Fibroblast of skin of left quadriceps (primary cell): Measurements from ENCODE around the gene RNF114.
A peak's percentile ranks its signal among the peaks of the same experiment; 100 is the strongest.

Experiments used
- DNase-seq, 2 experiments: peaks; one replicate each; pipeline ENCODE4 v3.0.0-alpha.2; 2013; ENCODE audit warnings: low read depth in 2 of 2

RNF114 gene

DNA sequence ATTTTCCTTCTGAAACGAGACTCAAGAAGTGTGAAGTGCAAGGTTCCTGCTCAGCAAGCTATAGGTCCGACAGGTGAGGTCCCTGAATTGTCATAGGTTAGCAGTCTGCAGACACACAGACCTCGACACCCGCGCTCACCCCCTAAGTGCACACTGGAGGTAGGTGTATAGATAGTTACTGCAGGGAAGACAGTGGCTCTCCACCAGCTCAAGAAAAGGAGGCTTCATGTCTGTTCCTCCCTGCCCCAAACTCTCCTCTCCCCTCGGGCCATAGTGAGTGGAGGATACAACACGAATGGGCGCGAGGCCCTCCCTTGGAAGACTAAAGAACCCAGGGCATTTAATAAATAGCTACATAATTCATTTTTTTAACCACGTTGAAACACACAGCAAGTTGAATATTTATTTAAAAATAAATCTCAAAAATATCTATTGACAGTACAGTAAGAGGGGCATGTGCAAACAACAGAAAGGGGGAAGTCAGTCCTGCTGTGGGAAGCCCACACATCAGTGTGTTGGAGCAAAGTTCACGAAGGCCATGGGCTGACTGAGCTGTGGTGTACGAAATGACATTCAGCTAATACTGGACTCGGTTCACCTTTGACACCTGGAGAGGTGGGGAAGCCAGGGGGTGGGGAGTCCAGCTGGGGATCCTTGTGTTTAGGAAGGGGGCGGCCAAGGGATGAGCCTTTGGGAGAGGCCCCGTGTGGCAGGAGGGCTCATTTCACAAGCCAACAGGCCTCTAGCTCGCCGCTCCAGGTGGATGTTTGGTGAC is 31.6 kb upstream of the RNF114 start:
- DNase-seq: no peak

DNA sequence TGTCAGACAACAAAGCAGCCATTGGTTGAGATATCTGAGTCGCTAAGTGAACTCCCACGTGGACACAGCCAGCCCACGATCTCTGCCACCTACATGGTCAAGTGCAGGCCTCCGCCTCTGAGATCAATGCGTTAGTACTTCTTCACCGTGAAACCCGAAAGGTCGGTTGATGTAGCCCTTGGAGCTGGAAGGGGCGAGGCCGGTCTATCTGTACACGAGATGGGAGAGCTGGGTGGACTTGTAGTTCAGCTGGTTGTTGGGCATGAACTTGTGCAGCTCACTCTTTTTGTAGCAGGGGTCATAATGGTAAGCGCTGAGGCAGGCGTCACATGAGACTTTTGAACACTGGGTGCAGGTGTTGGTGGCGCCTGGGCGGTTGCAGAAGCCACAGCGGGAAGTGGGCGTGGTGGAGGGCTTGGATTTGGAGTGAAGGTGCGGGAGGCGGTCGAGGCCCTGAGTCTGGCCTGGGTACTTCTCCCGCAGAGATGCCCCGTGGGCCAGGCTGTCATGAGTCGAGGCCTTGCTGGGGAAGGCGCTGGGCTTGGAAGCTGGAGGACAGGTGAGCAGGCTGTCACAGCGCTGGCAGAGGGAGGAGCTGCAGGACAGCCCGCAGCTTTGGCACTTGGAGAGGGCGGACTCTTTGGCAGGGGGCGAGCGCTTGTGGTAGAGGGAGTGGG is 30.6 kb upstream of the RNF114 start:
- DNase-seq: no peak

DNA sequence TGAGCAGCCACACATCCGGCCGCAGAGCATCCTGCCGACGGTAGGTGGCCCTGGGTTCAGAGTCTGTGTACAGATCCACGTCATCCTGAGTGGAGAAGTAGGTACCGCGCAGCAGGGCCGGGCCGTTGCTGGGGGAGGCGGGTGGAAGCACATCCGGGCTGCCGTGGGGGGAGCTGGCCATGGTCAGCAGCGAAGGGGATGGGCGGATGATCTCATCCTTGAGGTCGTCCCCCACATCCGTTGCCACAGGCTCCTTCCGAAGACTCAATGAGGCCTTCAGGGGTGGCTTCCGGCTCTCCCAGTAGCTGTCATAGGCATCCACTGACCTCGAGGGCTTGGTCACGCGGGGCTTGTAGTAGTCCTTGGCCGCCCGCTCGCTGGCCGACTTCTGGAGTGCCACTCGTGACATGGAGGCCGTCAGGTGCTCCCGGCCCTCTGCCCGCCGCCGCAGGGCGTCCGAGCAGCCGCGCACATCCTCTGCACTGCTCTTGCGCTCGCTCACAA is 30.0 kb upstream of the RNF114 start:
- no peak for DNase-seq

DNA sequence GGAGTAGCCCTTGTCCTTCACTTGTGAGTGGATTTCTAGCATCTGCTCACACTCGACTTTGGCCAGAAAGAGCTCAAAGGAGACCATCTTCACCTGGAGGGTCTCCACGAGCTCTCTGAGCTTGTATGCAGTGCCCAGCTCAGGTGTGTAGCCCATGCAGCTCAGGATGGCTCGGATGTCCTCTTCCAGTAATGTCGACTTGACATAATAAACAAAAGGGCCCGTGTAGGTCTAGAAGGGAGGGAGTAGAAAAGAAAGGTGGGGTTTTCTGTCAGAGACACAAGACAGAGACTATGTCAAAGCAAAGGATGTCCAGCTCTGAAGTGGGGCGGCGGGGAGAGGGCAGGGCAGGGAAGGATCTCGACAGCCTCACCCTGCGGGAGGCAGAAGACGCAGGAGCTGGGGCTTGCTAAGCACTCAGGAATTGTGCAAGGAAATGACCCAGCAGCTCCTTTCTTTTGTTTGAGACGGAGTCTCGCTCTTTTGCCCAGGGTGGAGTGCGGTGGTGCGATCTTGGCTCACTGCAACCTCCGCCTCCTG is 29.5 kb upstream of the RNF114 start:
- DNase-seq: no peak

DNA sequence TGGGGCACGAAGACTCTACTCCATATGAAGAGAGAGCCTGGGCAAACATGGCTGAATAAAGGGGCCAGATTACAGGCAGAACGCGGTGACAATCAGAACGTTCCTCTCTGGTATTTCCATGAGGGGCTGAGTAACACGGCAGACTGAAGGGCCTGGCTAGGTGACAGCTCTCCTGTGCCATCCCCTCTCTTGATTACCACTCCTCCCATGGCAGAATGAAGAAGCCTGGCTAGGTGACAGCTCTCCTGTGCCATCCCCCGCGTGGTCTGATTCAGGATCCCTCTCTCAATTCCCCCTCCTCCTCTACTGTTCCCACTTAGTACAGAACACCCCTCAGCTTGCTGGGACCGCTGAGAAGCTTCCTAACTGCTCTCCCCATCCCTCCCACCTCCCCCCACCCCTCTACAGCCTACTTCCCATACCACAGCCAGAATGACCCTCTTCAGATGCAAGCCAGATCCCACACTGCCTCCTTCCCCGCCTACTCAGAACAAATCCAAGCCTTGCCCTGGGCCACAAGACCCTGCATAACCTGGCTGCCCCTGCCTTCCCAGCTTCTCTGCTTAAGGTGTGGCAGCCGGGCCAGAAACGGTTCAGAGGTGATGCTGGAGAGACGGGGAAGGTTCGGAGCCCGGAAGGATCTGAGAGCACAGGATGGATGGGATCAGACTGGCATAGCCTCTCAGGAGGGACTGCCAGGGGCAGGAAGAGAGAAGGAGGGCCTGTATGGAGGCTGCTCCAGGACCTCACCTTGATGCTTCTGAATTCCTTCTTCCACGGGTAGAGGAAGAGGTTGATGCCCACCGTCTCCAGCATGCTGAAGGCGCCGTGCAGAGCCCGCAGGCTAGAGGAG is 28.6 kb upstream of the RNF114 start:
- no peak for DNase-seq

DNA sequence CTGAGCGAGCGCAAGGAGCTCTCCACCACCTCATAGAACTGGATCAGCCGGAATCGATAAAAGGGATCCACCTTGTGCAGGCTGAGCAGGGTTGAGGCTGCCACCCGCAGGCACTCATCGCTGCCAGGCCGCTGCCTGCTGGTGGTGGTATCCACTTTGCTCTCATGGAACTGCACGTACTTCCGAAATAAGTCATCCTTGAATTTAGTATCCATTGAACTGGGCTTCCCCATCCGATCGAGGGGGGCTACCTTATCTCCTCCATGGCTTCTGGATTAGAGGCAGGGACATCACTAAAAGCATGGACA is 28.0 kb upstream of the RNF114 start:
- no peak for DNase-seq

DNA sequence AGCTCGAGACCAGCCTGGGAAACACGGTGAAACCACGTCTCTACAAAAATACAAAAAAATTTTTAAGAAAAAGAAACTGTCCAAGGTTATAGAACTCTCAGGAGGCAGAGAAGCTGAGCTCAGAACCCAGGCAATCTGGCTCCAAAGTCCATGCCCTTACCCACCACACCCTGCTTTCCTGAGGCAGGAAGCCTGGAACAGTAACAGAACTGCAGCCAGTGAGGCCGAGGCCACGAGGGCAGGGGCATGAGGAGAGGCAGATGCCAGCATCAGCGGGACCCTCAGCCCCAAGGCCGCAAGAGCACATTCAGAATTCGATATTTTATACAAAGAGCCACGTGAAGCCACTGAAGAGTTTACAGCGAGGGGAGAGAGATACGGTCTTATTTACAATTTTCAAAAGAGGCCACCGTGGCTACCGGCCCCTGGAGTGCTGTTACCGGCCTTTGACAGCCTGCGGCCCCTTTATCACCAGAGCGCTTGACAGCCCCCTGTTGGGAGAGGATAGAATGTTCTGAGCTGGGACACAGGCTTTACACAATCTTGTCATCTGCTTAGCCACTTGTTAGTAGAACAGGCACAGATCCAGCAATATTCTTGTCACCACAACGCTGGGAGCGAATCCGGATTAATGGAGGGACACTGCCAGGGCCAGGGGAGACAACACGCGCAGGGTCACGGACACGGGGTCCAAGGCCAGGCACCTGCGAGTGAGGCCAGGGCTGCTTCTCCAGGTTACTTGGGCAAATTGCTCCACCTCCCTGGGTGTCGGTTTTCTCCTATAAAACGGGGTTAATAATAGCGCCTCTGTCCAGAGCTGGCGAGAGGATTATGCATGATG is 26.5 kb upstream of the RNF114 start:
- no peak for DNase-seq

DNA sequence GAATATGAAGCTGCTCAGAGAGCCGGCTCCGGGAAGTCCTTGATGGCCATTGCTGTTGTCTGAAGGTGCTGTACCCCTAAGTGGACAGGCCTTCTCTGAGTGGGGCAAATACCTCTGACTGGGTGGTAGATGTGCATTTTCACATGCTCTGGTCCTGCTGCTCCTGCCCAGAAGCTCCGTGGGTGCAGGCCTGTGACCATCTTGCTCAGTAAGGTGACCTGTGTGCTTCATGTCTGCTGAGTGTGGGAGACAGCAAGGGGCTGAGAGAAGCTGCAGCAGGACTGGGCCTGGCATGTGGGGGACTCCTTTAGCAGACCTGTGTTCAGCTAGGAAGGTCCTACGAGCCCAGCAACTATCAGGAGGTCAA is 25.9 kb upstream of the RNF114 start:
- no peak for DNase-seq

DNA sequence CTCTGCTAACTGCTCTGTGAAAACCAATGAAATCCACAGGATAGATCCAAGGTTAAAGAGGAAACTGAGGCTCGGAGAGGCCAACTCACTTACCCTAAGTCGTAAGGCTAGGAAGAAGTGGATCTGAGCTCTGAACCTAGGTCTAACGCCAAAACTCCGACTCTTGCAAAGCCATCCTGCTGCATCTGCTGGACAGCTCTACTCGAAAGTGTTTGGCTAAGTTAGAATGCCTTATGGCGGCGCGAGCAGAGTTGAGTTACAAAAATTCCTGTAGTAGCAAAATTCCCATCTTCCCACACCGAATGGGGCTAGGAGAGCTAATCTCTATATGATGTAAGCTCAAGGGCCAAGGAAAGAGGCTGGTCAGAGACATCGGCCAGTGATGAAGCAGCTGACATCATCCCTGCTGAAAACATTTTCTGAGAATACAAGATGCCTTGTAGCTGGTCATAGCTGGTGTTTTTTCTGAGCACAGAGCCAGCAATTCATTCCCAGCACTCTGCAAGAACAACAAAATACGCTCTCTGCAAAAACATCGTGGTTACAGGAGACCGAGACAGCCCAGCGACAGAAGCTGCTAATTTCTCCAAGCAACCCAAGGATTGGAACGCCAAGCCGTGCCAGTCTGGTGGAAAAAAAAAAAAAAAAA is 22.7 kb upstream of the RNF114 start:
- DNase-seq: no peak

DNA sequence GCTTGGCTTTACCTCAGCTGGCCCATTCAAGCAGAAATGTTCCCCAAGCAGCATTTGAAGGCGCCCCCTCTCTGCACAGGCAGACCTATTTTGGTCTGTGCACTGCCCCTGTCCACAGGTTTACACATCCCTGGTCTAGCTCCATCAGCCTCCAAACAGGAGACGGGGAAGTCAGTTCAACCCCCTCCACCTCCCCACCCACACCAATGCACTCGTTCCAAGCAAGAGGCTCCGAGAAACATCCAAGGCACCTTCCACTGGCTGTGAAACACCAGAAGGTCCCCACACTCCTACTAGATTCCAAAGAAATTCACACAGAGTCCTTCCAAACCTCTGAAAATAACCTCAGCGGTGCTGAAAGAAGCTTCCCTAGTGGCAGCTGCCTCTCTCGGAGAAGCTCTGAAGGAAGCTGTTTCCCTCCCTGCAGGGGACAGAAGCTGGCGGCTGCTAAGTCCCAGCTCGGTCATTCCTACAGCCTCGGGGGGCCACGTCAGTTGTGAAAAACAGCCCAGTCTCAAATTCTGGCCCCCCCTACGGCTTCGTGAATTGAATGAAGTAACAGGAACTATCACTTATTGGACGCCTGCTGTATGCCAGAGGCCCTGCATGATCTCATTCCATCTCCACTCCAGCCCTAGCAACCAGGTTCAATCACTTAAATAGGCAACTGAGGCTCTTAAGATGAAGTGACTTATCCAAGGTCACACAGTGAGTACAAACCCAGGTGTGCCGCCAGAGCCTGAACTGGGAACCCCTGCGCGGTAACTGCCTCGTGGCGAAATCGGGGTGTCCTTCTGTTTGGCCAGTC is 21.7 kb upstream of the RNF114 start:
- DNase-seq: no peak

DNA sequence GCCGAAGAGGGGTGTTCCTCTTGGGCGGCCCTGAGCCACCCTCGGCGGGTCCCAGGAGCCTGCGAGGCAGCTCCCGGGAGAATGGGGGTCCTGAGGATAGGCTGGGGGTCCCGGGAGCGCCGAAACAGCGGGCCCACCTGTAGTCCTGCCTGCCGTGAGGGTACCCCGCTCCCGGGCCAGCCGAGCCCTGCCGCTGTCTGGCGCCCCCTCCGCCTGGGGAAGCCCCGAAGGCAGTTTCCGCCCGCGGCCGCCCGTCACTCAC is 21.1 kb upstream of the RNF114 start:
- DNase-seq: no peak

DNA sequence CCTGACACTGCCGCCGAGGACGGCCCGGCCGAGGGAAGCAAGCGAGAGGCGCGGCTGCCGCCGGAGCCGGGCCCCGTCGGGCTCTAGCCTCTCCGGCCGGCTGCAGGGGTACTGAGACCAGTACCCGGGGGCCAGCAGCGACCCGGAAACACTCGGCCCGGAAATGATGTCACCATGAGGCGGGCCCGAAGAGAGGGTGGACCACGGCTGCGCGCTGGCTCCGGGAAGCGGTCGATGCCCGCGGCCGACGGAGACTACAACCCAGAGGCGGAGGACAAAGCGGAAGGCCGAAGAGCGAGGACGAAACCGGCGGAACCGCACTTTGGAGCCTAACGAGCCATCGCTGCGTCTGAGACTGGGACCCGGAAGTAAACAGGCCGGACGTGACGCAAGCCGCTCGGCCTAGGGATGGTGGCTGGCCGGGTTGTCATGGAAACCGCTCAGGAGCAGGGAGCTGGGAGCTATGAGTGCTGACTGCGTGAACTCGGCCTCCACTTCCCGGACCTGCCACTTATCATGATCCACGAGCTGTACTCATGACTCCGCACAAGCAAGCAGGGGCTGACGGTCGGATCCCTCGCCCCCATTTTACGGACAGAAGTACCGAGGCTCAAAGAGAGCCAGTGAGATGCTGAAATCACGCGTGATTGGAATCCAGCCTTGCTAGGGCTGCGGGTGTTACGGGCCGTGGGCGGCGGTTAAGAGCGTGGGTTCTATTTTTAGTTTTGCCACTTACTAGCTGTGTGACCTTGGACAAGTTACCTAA is 20.6 kb upstream of the RNF114 start, which contains the start of gene SPATA2:
TSS of gene SPATA2 (minus strand) at position 150 of the 766 bp plus-strand sequence. CDS start 7,039 bp downstream, outside the sequence.
- peak; percentile 88 for DNase-seq

DNA sequence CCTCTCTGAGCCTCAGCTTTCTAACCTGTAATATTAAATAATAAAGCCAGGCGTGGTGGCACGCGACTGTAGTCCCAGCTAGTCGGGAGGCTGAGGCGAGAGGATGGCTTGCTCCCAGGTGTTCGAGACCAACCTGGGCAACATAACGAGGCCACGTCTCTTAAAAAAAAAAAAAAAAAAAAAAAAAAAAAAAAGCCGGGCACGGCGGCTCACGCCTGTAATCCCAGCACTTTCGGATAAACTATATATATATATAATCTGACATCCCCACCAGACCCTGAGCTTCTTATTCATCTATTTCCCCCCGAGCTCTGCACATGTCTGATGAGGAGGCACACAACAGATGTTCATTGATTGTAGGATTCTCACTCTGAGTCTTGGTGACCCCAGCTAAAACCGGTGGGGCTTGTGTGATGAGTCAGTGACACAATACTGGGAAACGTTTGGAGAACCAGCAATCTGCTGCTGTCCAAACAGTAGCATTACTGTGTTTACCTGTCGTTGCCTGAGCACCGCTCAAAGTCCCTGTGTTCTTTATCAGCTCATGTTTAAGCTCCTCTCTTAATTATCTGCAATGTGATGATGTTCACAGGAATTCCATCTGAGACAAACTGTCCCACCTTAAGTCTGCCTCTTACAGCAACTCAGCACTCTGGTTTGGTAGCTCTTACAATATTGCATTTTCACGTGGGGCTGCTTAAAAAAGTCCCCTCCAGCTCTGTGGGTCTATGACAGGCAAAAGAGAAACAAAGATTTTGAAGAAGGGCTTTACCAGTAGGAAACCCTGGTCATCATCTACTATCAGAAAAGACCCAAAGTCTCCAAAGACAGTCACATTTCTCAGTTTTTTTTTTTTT is 19.8 kb upstream of the RNF114 start:
- no peak for DNase-seq

DNA sequence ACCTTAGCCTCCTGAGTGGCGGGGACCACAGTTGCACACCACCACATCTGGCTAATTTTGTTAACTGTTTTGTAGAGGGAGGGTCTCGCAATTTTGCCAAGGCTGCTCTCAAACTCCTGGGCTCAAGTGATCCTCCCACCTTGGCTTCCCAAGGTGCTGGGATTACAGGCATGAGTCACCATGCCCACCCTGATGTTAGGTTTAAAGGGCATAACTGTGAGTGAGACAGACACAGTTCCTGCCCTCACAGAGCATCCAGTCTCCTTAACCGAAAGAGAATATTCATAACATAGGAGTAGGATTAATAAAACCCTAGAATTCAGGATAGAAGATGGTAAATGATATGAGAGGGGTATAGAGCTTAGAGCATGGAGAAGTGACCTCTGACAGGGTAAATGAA is 17.8 kb upstream of the RNF114 start:
- no peak for DNase-seq

DNA sequence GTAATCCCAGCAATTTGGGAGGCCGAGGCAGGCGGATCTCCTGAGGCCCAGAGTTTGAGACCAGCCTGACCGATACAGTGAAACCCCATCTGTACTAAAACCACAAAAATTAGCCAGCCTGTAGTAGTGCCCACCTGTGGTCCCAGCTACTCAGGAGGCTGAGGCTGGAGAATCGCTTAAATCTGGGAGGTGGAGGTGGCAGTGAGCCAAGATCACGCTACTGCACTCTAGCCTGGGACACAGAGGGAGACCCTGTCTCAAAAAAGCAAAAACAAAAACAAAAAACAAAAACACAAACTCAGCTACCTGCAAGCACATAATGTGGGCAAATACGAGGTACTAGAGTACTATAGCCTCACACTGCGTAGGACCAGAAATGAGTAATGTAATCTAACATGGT is 17.2 kb upstream of the RNF114 start:
- DNase-seq: no peak

DNA sequence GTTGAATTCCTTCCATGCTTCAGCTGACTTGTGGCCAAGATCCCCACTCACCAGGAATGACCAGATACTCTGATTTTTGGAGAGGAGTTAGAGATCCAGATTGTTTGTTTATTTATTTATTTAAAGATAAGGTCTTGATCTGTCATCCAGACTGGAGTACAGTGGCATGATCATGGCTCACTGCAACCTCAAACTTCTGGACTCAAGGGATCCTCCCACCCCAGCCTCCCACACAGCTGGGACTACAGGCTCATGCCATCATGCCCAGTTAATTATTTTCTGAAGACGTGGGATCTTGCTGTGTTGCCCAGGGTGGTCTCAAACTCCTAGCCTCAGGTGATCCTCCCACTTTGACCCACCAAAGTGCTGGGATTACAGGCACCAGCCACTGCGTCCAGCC is 16.7 kb upstream of the RNF114 start:
- no peak for DNase-seq

DNA sequence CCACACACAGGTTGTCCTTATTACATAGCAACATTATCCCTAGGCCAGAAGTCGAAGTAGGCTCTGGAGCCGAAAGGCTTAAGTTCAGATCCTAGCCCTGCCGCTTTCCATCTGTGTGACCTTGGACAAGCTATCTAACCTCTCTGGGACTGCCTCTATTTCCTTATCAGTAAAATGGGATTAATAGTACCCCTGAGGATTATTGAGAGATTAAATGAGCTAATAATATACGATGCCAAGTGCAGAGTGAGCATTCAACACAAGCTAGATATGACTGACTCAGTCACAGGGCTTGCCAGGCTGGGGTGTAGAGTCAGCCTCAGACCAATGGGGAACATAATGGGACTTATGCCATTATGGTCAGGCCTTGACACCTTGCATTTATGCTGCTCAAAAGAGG is 11.9 kb upstream of the RNF114 start:
- DNase-seq: no peak

DNA sequence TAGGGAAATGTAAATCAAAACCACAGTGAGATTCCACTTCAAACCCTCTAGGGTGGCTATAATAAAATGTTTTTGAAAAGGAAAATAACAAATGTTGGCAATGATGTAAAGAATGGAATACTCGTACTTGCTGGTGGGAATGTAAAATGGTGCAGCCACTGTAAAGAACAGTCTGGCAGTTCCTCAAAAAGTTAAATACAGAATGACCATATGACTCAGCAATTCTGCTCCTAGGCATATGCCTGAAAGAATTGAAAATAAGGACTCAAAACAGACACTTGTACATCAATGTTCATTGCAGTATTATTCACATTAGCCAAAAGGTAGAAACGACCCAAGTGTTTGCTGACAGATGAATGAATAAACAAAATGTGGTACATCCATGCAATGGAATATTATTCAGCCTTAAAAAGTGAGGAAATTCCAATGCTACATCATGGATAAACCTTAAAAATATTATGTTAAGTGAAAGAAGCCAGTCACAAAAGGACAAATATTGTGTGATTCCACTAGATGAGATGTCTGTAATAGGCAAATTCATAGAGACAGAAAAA is 10.2 kb upstream of the RNF114 start:
- no peak for DNase-seq
